Activated CD8-positive, alpha-beta memory T cell treated with anti-CD3 and anti-CD28 coated beads, Interleukin-2, amount 50 U/mL, for 1 hour (primary cell): ENCODE data around the gene ESX1.
"Not testable (repeated sequence)": the region's sequence is repeated elsewhere in the genome, so short reads cannot be mapped to it uniquely, and the experiment has no call there.

ENCODE experiments used
- DNase-seq: peaks from one replicate; pipeline ENCODE4 v3.0.0-alpha.2; 2020; ENCODE audit errors: extremely low read depth

The ESX1 gene

GRCh38 chrX:104254442-104255115 lies at the start of gene ESX1:
ESX1 (minus strand) TSS chrX:104254933; CDS start chrX:104254849, 84 bp downstream.
- DNase-seq: no peak

DNA sequence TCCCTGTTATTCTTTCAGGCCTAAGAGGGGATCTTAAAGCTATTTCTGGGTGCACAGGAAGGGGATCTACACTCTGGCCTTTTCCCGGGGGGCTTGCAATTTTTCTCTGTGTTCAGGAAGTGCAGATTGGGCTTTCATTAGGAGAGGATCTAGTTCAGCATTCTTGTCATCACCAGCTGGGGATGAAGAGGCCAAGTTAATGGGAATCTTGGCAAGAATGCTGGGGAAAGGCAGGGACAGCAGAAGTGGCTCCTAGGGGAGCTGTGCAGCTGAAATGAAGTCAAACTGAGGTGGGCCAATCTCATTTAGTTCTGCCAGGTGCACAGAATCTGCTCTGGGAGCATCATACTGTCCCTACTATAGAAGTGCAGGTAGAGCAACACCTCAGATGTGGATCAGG lies 40.9 kb upstream of the ESX1 start:
- no peak for DNase-seq

DNA sequence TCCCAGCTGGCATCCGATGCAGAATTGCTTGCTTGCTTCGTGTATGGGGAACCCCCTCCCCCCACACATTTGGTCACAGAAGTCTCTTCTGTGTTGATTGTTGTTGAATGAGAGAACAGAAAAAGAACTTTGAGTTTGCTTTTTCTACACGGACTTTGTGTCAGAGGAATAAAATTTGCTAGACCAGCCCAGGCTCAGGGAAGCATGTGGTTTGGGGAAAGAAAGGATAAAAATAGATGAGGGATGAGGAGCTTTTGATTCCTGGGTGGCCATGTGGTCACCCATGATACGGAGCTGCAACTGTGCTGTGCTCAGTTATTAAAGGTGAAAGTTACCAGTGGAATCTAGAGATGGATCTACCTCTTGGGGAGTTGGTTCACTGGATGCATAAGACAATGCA lies 34.2 kb upstream of the ESX1 start:
- DNase-seq: no peak

GRCh38 chrX:104288269-104288668 lies 33.5 kb upstream of the ESX1 start:
- DNase-seq: no peak

DNA sequence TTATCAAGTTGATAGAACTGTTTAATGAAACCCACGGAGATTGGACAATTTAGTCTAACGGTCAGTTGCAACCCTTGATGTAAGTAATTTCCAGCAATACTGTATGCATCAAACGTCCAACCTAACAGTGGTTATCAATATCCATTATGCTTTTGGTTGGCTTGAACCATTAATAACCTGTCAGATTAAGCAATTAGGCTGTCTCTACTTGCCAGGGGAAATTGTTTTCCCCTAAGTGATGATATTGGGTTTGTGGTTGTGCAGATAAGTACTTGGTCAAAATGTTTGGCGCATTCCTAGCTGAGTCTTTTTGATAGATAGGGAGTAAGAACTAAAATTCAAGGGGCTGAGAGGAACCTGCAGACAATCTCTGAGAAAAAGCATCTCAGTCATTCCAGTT lies 30.5 kb upstream of the ESX1 start:
- DNase-seq: no peak

- DNase-seq: no peak
Measured at GRCh38 chrX:104284507-104284906, 29.8 kb upstream of the ESX1 start.

DNA sequence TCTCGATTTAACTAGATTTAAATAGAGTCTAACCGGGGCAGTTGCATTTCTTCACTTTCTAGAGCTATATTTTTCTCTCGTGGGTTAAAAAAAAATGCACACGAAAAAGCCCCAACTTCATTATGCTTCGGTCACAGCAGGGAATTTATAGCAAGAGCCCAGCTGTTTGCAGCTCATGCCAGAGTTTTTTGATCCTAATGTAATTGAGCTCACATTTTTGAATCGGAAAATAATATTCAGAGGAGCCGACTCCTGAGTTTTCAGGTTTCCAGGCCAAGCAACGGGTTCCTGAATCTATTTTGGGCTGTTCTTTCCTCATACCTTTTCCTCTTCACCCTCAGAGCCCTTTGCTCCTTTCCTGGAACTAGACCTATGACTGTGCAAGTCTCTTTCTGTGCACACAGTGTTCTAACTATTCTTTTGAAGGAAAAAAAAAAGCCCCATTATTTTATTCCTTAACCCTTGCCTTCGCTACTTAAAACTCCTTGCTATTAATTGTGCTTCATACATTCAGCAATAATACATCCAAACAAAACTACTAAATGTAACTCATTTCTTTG lies 27.5 kb upstream of the ESX1 start:
- no peak for DNase-seq

DNA sequence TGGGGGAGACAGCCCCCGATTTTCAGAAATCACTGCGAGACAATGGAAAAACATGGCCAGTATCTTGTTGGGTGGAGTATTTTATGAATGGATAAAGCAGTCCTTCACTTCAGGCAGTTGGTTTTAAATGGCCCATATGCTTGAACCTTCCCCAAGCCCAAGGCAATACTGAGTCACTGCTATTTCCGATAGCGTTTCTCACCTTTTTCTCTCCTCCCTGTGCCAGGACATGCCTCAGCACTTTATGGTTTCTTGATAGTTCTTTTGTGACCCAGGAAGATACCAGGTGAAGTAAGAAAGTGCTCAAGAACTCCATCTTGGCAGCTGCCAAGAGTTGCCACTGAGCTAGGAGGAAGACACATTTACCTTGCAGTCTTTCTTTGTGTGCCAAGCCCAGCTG lies 26.8 kb upstream of the ESX1 start:
- no peak for DNase-seq

- no peak for DNase-seq
Measured at GRCh38 chrX:104280609-104281008, 25.9 kb upstream of the ESX1 start.

- DNase-seq: no peak
Measured at GRCh38 chrX:104270916-104271512, 16.3 kb upstream of the ESX1 start.

GRCh38 chrX:104270212-104270611 lies 15.5 kb upstream of the ESX1 start:
- DNase-seq: no peak

GRCh38 chrX:104255465-104255864 lies 732 bp upstream of the ESX1 start:
- DNase-seq: no peak

DNA sequence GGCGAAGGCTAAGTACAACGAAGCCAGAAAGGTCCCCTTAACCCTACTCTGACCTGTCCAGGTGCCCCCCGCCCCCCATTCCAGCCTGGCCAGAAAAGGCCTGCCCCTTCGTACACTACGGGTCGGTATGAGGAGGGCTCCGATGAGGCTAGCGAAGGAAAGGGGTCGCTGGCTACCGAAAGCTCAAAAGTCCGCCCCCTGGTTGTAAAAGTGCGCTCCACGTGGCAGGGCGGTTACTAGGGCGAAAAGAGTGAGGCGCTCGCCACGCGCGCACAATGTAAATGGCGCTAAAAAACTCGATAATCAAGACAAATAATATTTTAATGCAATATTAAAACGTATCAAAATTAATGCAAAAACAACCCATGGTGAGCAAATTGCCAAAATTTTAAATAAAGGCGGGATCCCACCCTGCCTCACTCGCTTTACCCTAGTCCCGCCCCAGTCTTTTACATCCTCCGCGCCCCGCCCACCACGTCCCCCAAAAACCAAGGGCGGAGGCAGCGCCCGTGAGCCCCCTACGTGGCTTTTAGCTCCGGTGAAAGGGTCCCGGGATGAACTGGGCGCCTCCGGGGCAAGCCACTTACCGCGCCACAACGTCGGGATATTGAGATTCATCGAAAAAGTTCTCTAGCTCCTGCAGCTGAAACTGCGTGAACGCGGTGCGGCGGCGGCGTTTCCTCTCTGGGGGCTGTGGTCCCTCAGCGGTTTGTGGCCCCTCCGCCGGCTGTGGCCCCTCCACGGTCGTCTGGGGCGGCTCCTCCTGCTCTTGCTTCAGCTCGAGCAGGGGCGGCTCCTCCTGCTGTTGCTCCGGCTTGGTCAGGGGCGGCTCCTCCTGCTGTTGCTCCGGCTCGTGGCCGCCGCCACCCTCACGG lies 929 bp downstream of the ESX1 start:
- DNase-seq: no peak

DNA sequence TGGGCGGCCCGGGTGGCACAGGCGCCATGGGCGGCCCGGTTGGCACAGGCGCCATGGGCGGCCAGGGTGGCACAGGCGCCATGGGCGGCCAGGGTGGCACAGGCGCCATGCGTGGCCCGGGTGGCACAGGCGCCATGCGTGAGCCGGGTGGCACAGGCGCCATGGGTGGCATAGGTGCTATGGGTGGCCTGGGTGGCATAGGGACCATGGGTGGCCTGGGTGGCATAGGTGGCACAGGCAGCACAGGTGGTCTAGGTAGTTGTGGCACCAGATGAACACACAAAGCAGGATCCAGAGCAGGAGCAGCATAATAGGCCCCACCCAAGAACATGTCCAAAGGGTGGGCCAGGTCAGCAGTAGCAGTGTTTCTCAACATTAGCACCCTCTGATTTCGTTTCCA lies 4.3 kb downstream of the ESX1 start:
- no peak for DNase-seq

- DNase-seq: not testable (repeated sequence)
Measured at GRCh38 chrX:104230060-104230459, 24.7 kb downstream of the ESX1 start.

DNA sequence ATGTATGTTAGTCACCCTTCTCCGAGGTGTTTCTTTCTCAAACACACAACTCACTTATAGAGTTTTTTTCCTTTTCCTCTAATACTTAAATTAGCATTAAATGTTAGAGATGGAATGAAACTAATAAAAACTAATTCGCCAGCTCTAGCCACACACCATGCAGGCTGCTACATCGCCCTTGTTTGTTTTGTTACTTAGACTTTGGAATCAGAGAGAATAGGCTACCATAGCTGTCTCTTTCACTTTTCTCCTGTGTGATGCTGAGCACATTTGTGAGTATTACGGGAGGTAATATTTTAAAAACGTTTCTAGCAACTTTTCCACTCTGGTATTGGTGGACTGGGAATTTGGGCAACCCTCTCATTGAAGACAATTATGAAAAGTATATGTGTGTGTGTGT lies 43.5 kb downstream of the ESX1 start:
- DNase-seq: no peak

DNA sequence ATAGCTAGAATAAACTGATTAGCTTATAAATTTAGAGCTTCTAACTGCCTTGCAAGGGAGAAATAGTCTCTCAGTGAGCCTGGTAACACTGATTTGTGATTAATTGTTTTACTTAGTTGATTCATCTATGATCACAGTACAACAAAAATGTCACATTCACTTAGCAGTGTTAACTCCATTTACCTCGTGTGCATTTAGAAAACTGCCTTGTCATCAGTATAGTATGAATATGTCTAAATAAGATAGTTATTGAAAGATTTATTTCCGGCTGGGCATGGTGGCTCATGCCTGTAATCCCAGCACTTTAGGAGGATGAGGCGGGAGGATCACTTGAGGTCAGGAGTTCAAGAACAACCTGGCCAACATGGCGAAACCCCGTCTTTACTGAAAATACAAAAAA lies 49.2 kb downstream of the ESX1 start:
- DNase-seq: no peak
